Ecto neural progenitor cell (in vitro differentiated cells): ENCODE measurements around the gene VCL.

Source experiments
- DNase-seq: peaks from one replicate; pipeline ENCODE4 v3.0.0-alpha.2; 2018; ENCODE audit warnings: low spot score

VCL gene

GRCh38 chr10:74151879-74152722, 154.2 kb downstream of the VCL start:
- no peak for DNase-seq

- DNase-seq: no peak
These were observed 155.2 kb downstream of the VCL start for GRCh38 chr10:74153123-74153522.

- no peak for DNase-seq
These were observed 155.8 kb downstream of the VCL start for GRCh38 chr10:74153676-74154075.

- no peak for DNase-seq
These were observed 159.0 kb downstream of the VCL start for GRCh38 chr10:74156919-74157289.

GRCh38 chr10:74160013-74160412, 162.1 kb downstream of the VCL start:
- no peak for DNase-seq

GRCh38 chr10:74163319-74164068, 165.6 kb downstream of the VCL start:
- no peak for DNase-seq

GRCh38 chr10:74164716-74165529, 167.0 kb downstream of the VCL start:
- DNase-seq: no peak

- DNase-seq: no peak
These were observed 167.6 kb downstream of the VCL start for GRCh38 chr10:74165530-74165901.

GRCh38 chr10:74167443-74167842, 169.5 kb downstream of the VCL start:
- DNase-seq: no peak
